Measurements from ENCODE around the gene ETHE1. TPM values are rescaled to one million over a fixed set of nuclear protein-coding genes. Genes with fewer than 3 reads are reported as not detected.
A peak's percentile ranks its signal among the peaks of the same experiment; 100 is the strongest.

Gene ETHE1
- total RNA-seq, 1 donor from 2014 or later, result 57.3 TPM

- peaks cover 9% of the 10 kb centered on the region for H3K36me3 Mint-ChIP-seq
Observed at GRCh38 chr19:43572171-43572588, 45.2 kb upstream of the ETHE1 start.

GRCh38 chr19:43570174-43570791 is 43.3 kb upstream of the ETHE1 start:
- no peak for DNase-seq (ENCODE audit: extremely low spot score, unreplicated experiment)
- Mint-ChIP-seq H3K27me3 (no peaks in the 10 kb centered on the region), H3K9me3 (no peaks in the 10 kb centered on the region), H3K27ac (peak overlapping the region; percentile 43), H3K4me1 (ENCODE audit: unreplicated experiment) (peaks cover 20% of the 10 kb centered on the region), H3K36me3 (peaks cover 12% of the 10 kb centered on the region), H3K4me3 (no peak overlapping the region)
- no peak for TF ChIP-seq CTCF (conservative IDR thresholded peaks at IDR 0.05)

More at GRCh38 chr19:43572171-43572588, 45.2 kb upstream of the ETHE1 start:
- H3K27me3 Mint-ChIP-seq, result no peaks in the 10 kb centered on the region
- no peak for TF ChIP-seq CTCF (conservative IDR thresholded peaks at IDR 0.05)
- H3K9me3 Mint-ChIP-seq, result no peaks in the 10 kb centered on the region
- peaks cover 27% of the 10 kb centered on the region for H3K4me1 Mint-ChIP-seq (ENCODE audit: unreplicated experiment)
- no peak for DNase-seq (ENCODE audit: extremely low spot score, unreplicated experiment)
- H3K4me3 Mint-ChIP-seq, result peak overlapping the region; percentile 13
- peak overlapping the region; percentile 52 for H3K27ac Mint-ChIP-seq

- no peak for DNase-seq (ENCODE audit: extremely low spot score, unreplicated experiment)
- Mint-ChIP-seq H3K36me3 (peaks cover 9% of the 10 kb centered on the region), H3K27me3 (no peaks in the 10 kb centered on the region), H3K27ac (peak overlapping the region; percentile 43), H3K9me3 (no peaks in the 10 kb centered on the region), H3K4me3 (no peak overlapping the region), H3K4me1 (ENCODE audit: unreplicated experiment) (peaks cover 15% of the 10 kb centered on the region)
- TF ChIP-seq CTCF (conservative IDR thresholded peaks at IDR 0.05), result no peak
Observed at GRCh38 chr19:43569657-43570056, 42.7 kb upstream of the ETHE1 start.

- H3K9me3 Mint-ChIP-seq, result no peaks in the 10 kb centered on the region
- H3K4me3 Mint-ChIP-seq, result no peak overlapping the region
- peaks cover 13% of the 10 kb centered on the region for H3K36me3 Mint-ChIP-seq
- TF ChIP-seq CTCF (conservative IDR thresholded peaks at IDR 0.05), result no peak
- H3K4me1 Mint-ChIP-seq (ENCODE audit: unreplicated experiment), result peaks cover 2% of the 10 kb centered on the region
- H3K27me3 Mint-ChIP-seq, result no peaks in the 10 kb centered on the region
- no peak for DNase-seq (ENCODE audit: extremely low spot score, unreplicated experiment)
- H3K27ac Mint-ChIP-seq, result no peak overlapping the region
Observed at GRCh38 chr19:43564800-43565199, 37.8 kb upstream of the ETHE1 start.

GRCh38 chr19:43563816-43564457 is 36.9 kb upstream of the ETHE1 start:
- TF ChIP-seq CTCF (conservative IDR thresholded peaks at IDR 0.05), result no peak
- DNase-seq (ENCODE audit: extremely low spot score, unreplicated experiment), result no peak
- no peak overlapping the region for H3K27ac Mint-ChIP-seq
- H3K27me3 Mint-ChIP-seq, result no peaks in the 10 kb centered on the region
- no peak overlapping the region for H3K4me3 Mint-ChIP-seq
- peaks cover 12% of the 10 kb centered on the region for H3K36me3 Mint-ChIP-seq
- no peaks in the 10 kb centered on the region for H3K4me1 Mint-ChIP-seq (ENCODE audit: unreplicated experiment)
- H3K9me3 Mint-ChIP-seq, result no peaks in the 10 kb centered on the region
